ENCODE measurements around the gene KCNK1. TPM values are rescaled to one million over a fixed set of nuclear protein-coding genes. Genes with fewer than 3 reads are reported as not detected.
"Not testable (repeated sequence)": the region's sequence is repeated elsewhere in the genome, so short reads cannot be mapped to it uniquely, and the experiment has no call there.

Gene KCNK1
- total RNA-seq, 1 experiment from 2014 or later: 31.1 TPM

GRCh38 chr1:233609926-233610325 lies 4.0 kb upstream of the KCNK1 start:
- Histone ChIP-seq H2AFZ (ENCODE audit: low read length) (no peak overlapping the region), H3K9me2 (replicated peaks; ENCODE audit: low read length) (no peaks in the 10 kb centered on the region), H3K27ac (ENCODE audit: low read length) (no peak overlapping the region), H3K4me2 (ENCODE audit: low read length) (no peak overlapping the region), H4K20me1 (ENCODE audit: low read length) (no peaks in the 10 kb centered on the region), H3F3A (ENCODE audit: low read length, unreplicated experiment) (no peaks in the 10 kb centered on the region), H3K9me3 (ENCODE audit: low read length) (no peaks in the 10 kb centered on the region), H3K27me3 (ENCODE audit: low read length) (no peaks in the 10 kb centered on the region), H3K4me1 (ENCODE audit: insufficient read depth, low read length) (peaks cover 7% of the 10 kb centered on the region), H3K36me3 (ENCODE audit: low read depth, low read length) (no peaks in the 10 kb centered on the region), H3K79me2 (ENCODE audit: low read length) (peaks cover 8% of the 10 kb centered on the region), H3K4me3 (ENCODE audit: low read length) (no peak overlapping the region), H3K9ac (ENCODE audit: low read length) (no peak overlapping the region)
- ChIA-PET POLR2A (ENCODE audit: unreplicated experiment) (no interaction called here), CTCF (no interaction called here)
- intact Hi-C loops (cut with micrococcal nuclease): loop anchor here (5.0 to 10.0 kb wide), 3 partner anchors 95 to 452 kb away; no protein-coding TSS in a partner anchor
- BruUV-seq (replicated peaks): no TSS peak
- ATAC-seq (no peak), DNase-seq (no peak)
- no peak for TF ChIP-seq CTCF (conservative IDR thresholded peaks at IDR 0.05; ENCODE audit: low read depth, low read length)
- TF ChIP-seq EZH2 (IDR thresholded peaks at IDR 0.05; ENCODE audit: low read length, unreplicated experiment): no peak
- TF ChIP-seq EZH2phosphoT487 (IDR thresholded peaks at IDR 0.05; ENCODE audit: borderline replicate concordance, low read length): no peak

DNA sequence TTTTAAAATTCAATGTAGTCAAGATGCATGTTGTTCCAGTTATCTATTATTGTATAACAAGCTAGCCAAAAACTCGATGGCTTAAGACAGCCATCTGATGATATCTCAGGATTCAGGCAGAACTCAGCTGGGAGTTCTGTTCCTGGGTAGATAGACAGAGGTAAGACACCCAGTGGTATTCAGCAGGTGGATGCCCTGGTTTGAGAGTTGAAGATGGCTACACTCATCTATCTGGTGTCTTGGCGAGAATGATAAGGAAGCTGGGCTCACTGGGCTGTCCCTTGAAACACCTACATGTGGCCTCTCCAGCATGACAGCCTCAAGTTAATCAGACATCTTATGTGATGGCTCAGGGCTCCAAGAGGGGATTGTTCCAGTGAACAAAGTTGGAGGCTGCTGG lies 3.3 kb upstream of the KCNK1 start:
- POLR2A ChIA-PET (ENCODE audit: unreplicated experiment): no interaction called here
- H3K4me2 ChIP-seq (ENCODE audit: low read length): no peak overlapping the region
- no peak overlapping the region for H3K4me3 ChIP-seq (ENCODE audit: low read length)
- no peak overlapping the region for H3K27ac ChIP-seq (ENCODE audit: low read length)
- H3K4me1 ChIP-seq (ENCODE audit: insufficient read depth, low read length): peaks cover 9% of the 10 kb centered on the region
- H3K79me2 ChIP-seq (ENCODE audit: low read length): peaks cover 15% of the 10 kb centered on the region
- ATAC-seq (no peak), DNase-seq (no peak)
- H3K27me3 ChIP-seq (ENCODE audit: low read length): no peaks in the 10 kb centered on the region
- peaks cover 5% of the 10 kb centered on the region for H4K20me1 ChIP-seq (ENCODE audit: low read length)
- no peaks in the 10 kb centered on the region for H3K9me3 ChIP-seq (ENCODE audit: low read length)
- no peaks in the 10 kb centered on the region for H3K36me3 ChIP-seq (ENCODE audit: low read depth, low read length)
- no peaks in the 10 kb centered on the region for H3K9me2 ChIP-seq (replicated peaks; ENCODE audit: low read length)
- CTCF ChIA-PET: no interaction called here
- BruUV-seq (replicated peaks): no TSS peak
- H2AFZ ChIP-seq (ENCODE audit: low read length): no peak overlapping the region
- intact Hi-C loops (cut with micrococcal nuclease): loop anchor here (5.0 to 10.0 kb wide), 3 partner anchors 96 to 452 kb away; no protein-coding TSS in a partner anchor
- no peak overlapping the region for H3K9ac ChIP-seq (ENCODE audit: low read length)
- no peak for TF ChIP-seq EZH2phosphoT487 (IDR thresholded peaks at IDR 0.05; ENCODE audit: borderline replicate concordance, low read length)
- H3F3A ChIP-seq (ENCODE audit: low read length, unreplicated experiment): no peaks in the 10 kb centered on the region

DNA sequence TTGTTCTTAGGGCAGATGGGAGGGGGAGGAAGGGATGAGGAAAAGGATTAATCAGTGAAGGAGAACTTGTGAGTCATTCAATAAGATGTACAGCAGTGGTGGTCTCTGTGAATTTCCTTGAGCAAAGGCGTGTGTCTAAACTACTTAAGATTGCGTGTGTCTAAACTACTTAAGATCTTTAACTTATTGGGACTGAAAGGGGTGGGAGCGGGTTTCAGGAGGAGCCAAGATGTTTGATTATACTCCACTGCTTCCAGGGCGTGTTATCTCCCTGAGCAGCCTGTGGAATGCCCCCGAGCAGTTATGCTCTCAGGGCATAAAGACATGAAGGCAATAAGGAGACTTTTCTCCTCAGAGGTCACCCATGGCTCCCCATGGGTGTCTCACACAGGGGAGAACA lies 2.5 kb upstream of the KCNK1 start:
- H3K9me3 ChIP-seq (ENCODE audit: low read length); DNase-seq; BruUV-seq (replicated peaks); H3K9me2 ChIP-seq (replicated peaks; ENCODE audit: low read length); H3K27me3 ChIP-seq (ENCODE audit: low read length); H3K4me3 ChIP-seq (ENCODE audit: low read length); H3K4me2 ChIP-seq (ENCODE audit: low read length); H3K9ac ChIP-seq (ENCODE audit: low read length); POLR2A ChIA-PET (ENCODE audit: unreplicated experiment); H3K36me3 ChIP-seq (ENCODE audit: low read depth, low read length); ATAC-seq; H3F3A ChIP-seq (ENCODE audit: low read length, unreplicated experiment); H3K27ac ChIP-seq (ENCODE audit: low read length); CTCF ChIA-PET; H2AFZ ChIP-seq (ENCODE audit: low read length): not testable (repeated sequence)
- intact Hi-C loops (cut with micrococcal nuclease): loop anchor here (5.0 to 10.0 kb wide), 3 partner anchors 97 to 451 kb away; no protein-coding TSS in a partner anchor
- Histone ChIP-seq H4K20me1 (ENCODE audit: low read length) (peaks cover 12% of the 10 kb centered on the region), H3K79me2 (ENCODE audit: low read length) (peaks cover 22% of the 10 kb centered on the region), H3K4me1 (ENCODE audit: insufficient read depth, low read length) (peaks cover 16% of the 10 kb centered on the region)

Data from PC-3 (cell line).